H1 (cell line): Measurements from ENCODE around the gene AHRR. TPM values are rescaled to one million over a fixed set of nuclear protein-coding genes. Genes with fewer than 3 reads are reported as not detected.

Experiments
- BCL11A ChIP-seq, 2 experiments: IDR thresholded peaks; one replicate each; pipeline ENCODE4 v1.6.1; 2011; ENCODE audit warnings: low read depth in 2 of 2, low read length in 2 of 2, mild to moderate bottlenecking in 2 of 2
- BRCA1 ChIP-seq: IDR thresholded peaks from 2 replicates; pipeline ENCODE4 v1.6.1; 2012; ENCODE audit warnings: low read depth, low read length, improper control_type of control experiment
- HDAC6 ChIP-seq: IDR thresholded peaks from one replicate; pipeline ENCODE4 v1.7.1; 2012; ENCODE audit warnings: low read depth, mild to moderate bottlenecking, inconsistent platforms, low read length, moderate library complexity
- JUN ChIP-seq: IDR thresholded peaks from 2 replicates; pipeline ENCODE4 v1.6.1; 2011; ENCODE audit warnings: low read depth, mild to moderate bottlenecking, improper control_type of control experiment, low read length
- KDM4A ChIP-seq: IDR thresholded peaks from one replicate; pipeline ENCODE4 v1.7.1; 2012; ENCODE audit warnings: low read depth, mild to moderate bottlenecking, moderate library complexity, low read length, inconsistent platforms; ENCODE audit not compliant: severe bottlenecking
- RAD21 ChIP-seq, 2 experiments: IDR thresholded peaks in 1 of 2; conservative IDR thresholded peaks in 1 of 2; 2 replicates each; pipeline ENCODE4 v1.6.1; 2011; ENCODE audit warnings: low read depth in 2 of 2, low read length in 2 of 2, improper control_type of control experiment in 1 of 2, inconsistent platforms in 1 of 2, mild to moderate bottlenecking in 1 of 2, moderate library complexity in 1 of 2
- RXRA ChIP-seq: IDR thresholded peaks from 2 replicates; pipeline ENCODE4 v1.6.1; 2011; ENCODE audit warnings: low read depth, mild to moderate bottlenecking, low read length, moderate library complexity; ENCODE audit not compliant: insufficient read depth
- SIX5 ChIP-seq: IDR thresholded peaks from 2 replicates; pipeline ENCODE4 v1.6.1; 2011; ENCODE audit warnings: mild to moderate bottlenecking, low read depth, low read length
- SP2 ChIP-seq: IDR thresholded peaks from 2 replicates; pipeline ENCODE4 v1.6.1; 2012; ENCODE audit warnings: mild to moderate bottlenecking, low read length, inconsistent platforms
- ZNF274 ChIP-seq: IDR thresholded peaks from 2 replicates; pipeline ENCODE4 v1.7.0; 2012; ENCODE audit warnings: low read length, borderline replicate concordance; ENCODE audit errors: extremely low read depth
- polyA plus RNA-seq, 7 experiments: library from polyadenylated mRNA; depleted of rRNA in 3 of 7; stranded (reverse) in 5 of 7; unstranded in 2 of 7; fragments of >200 nt in 5 of 7; fragments of 200-250 nt in 2 of 7; gene quantifications; 1 replicate in 5 of 7; 2 replicates in 1 of 7; 4 replicates in 1 of 7; pipeline versions ENCODE4 v1.2.1 to v1.2.3, GENCODE V29; 2011 to 2013; ENCODE audit warnings: missing spikeins in 2 of 7, mixed read lengths in 2 of 7
- total RNA-seq: library from RNA; stranded (reverse); fragmentation: NEBNext Ultra II Directional; extraction: Animal tissue kit (Norgen Biotek cat#: 25700); gene quantifications from 2 replicates; pipeline ENCODE4 v1.2.1, GENCODE V29; 2021
- TF ChIP-seq, protein P1 (sequence below): fragments of 300-600 bp; sonication (generic); IDR thresholded peaks from 2 replicates; pipeline ENCODE4 v1.7.1; 2012; ENCODE audit warnings: low read length, moderate library complexity, mild to moderate bottlenecking, inconsistent platforms; ENCODE audit not compliant: insufficient replicate concordance

The AHRR gene
- total and polyA plus RNA-seq, 2 of the 8 experiments (the other 6 are each of a cell fraction or from before 2014, with no cell fraction given) = 0.41 to 0.80 TPM

DNA sequence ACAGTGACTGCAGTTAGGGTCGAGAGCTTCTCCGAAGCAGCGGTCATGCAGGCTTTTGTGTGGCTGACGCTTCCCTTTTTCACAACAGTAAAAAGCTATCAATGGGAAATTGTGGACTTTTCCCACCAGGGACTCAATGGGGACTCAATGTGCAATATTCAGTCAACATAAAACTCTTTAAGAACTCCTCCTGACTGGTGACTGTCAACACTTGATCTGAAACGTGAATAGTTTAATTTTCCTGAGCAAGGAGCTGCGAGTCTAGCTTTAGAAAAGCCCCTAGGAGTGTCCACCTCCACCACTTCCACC lies 150.2 kb downstream of the AHRR start (continued):
- TF ChIP-seq, protein P1, sequence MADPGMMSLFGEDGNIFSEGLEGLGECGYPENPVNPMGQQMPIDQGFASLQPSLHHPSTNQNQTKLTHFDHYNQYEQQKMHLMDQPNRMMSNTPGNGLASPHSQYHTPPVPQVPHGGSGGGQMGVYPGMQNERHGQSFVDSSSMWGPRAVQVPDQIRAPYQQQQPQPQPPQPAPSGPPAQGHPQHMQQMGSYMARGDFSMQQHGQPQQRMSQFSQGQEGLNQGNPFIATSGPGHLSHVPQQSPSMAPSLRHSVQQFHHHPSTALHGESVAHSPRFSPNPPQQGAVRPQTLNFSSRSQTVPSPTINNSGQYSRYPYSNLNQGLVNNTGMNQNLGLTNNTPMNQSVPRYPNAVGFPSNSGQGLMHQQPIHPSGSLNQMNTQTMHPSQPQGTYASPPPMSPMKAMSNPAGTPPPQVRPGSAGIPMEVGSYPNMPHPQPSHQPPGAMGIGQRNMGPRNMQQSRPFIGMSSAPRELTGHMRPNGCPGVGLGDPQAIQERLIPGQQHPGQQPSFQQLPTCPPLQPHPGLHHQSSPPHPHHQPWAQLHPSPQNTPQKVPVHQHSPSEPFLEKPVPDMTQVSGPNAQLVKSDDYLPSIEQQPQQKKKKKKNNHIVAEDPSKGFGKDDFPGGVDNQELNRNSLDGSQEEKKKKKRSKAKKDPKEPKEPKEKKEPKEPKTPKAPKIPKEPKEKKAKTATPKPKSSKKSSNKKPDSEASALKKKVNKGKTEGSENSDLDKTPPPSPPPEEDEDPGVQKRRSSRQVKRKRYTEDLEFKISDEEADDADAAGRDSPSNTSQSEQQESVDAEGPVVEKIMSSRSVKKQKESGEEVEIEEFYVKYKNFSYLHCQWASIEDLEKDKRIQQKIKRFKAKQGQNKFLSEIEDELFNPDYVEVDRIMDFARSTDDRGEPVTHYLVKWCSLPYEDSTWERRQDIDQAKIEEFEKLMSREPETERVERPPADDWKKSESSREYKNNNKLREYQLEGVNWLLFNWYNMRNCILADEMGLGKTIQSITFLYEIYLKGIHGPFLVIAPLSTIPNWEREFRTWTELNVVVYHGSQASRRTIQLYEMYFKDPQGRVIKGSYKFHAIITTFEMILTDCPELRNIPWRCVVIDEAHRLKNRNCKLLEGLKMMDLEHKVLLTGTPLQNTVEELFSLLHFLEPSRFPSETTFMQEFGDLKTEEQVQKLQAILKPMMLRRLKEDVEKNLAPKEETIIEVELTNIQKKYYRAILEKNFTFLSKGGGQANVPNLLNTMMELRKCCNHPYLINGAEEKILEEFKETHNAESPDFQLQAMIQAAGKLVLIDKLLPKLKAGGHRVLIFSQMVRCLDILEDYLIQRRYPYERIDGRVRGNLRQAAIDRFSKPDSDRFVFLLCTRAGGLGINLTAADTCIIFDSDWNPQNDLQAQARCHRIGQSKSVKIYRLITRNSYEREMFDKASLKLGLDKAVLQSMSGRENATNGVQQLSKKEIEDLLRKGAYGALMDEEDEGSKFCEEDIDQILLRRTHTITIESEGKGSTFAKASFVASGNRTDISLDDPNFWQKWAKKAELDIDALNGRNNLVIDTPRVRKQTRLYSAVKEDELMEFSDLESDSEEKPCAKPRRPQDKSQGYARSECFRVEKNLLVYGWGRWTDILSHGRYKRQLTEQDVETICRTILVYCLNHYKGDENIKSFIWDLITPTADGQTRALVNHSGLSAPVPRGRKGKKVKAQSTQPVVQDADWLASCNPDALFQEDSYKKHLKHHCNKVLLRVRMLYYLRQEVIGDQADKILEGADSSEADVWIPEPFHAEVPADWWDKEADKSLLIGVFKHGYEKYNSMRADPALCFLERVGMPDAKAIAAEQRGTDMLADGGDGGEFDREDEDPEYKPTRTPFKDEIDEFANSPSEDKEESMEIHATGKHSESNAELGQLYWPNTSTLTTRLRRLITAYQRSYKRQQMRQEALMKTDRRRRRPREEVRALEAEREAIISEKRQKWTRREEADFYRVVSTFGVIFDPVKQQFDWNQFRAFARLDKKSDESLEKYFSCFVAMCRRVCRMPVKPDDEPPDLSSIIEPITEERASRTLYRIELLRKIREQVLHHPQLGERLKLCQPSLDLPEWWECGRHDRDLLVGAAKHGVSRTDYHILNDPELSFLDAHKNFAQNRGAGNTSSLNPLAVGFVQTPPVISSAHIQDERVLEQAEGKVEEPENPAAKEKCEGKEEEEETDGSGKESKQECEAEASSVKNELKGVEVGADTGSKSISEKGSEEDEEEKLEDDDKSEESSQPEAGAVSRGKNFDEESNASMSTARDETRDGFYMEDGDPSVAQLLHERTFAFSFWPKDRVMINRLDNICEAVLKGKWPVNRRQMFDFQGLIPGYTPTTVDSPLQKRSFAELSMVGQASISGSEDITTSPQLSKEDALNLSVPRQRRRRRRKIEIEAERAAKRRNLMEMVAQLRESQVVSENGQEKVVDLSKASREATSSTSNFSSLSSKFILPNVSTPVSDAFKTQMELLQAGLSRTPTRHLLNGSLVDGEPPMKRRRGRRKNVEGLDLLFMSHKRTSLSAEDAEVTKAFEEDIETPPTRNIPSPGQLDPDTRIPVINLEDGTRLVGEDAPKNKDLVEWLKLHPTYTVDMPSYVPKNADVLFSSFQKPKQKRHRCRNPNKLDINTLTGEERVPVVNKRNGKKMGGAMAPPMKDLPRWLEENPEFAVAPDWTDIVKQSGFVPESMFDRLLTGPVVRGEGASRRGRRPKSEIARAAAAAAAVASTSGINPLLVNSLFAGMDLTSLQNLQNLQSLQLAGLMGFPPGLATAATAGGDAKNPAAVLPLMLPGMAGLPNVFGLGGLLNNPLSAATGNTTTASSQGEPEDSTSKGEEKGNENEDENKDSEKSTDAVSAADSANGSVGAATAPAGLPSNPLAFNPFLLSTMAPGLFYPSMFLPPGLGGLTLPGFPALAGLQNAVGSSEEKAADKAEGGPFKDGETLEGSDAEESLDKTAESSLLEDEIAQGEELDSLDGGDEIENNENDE = no peak
- TF ChIP-seq BCL11A (IDR thresholded peaks at IDR 0.05; ENCODE audit: low read depth in 2 of 2, low read length in 2 of 2) (no peak), JUN (no peak), SIX5 (no peak), KDM4A (no peak), HDAC6 (no peak), SP2 (no peak), RAD21 (IDR thresholded peaks at IDR 0.05 in 1 of 2, conservative IDR thresholded peaks at IDR 0.05 in 1 of 2; ENCODE audit: low read depth in 2 of 2, low read length in 2 of 2) (no peak), ZNF274 (no peak), RXRA (no peak), BRCA1 (no peak)
